Effector memory CD4-positive, alpha-beta T cell (primary cell): ENCODE data around the gene PHACTR3.

Experiments
- DNase-seq, 3 donors: peaks; one replicate each; pipeline ENCODE4 v3.0.0-alpha.2; 2020
- H3K27ac ChIP-seq: 2 replicates; pipeline ENCODE4 v1.7.0; 2013; ENCODE audit warnings: mild to moderate bottlenecking, low read length, moderate library complexity; ENCODE audit not compliant: insufficient read depth, poor library complexity, severe bottlenecking
- H3K27me3 ChIP-seq: replicated peaks from 2 replicates; pipeline ENCODE4 v1.7.0; 2013; ENCODE audit warnings: mild to moderate bottlenecking, low read length; ENCODE audit not compliant: insufficient read depth, control insufficient read depth, poor library complexity, severe bottlenecking
- H3K36me3 ChIP-seq: 2 replicates; pipeline ENCODE4 v1.7.0; 2013; ENCODE audit warnings: mild to moderate bottlenecking, low read length, moderate library complexity; ENCODE audit not compliant: control insufficient read depth, insufficient read depth
- H3K4me1 ChIP-seq: 2 replicates; pipeline ENCODE4 v1.7.0; 2013; ENCODE audit warnings: low read length, mild to moderate bottlenecking; ENCODE audit not compliant: control insufficient read depth, insufficient read depth, poor library complexity, severe bottlenecking
- H3K4me3 ChIP-seq: 2 replicates; pipeline ENCODE4 v1.7.0; 2013; ENCODE audit warnings: low read length, low read depth, mild to moderate bottlenecking; ENCODE audit not compliant: insufficient read depth, poor library complexity, severe bottlenecking
- H3K9me3 ChIP-seq: 2 replicates; pipeline ENCODE4 v1.7.0; 2013; ENCODE audit warnings: mild to moderate bottlenecking, low read length, moderate library complexity; ENCODE audit not compliant: control insufficient read depth

The PHACTR3 gene

GRCh38 chr20:59817406-59817805, 213.1 kb downstream of the PHACTR3 start:
- no peaks in the 10 kb centered on the region for H3K9me3 ChIP-seq
- H3K36me3 ChIP-seq, result no peaks in the 10 kb centered on the region
- no peak overlapping the region for H3K4me3 ChIP-seq
- H3K4me1 ChIP-seq, result no peaks in the 10 kb centered on the region
- no peak overlapping the region for H3K27ac ChIP-seq
- DNase-seq, result no peak
- H3K27me3 ChIP-seq, result no peaks in the 10 kb centered on the region

DNA sequence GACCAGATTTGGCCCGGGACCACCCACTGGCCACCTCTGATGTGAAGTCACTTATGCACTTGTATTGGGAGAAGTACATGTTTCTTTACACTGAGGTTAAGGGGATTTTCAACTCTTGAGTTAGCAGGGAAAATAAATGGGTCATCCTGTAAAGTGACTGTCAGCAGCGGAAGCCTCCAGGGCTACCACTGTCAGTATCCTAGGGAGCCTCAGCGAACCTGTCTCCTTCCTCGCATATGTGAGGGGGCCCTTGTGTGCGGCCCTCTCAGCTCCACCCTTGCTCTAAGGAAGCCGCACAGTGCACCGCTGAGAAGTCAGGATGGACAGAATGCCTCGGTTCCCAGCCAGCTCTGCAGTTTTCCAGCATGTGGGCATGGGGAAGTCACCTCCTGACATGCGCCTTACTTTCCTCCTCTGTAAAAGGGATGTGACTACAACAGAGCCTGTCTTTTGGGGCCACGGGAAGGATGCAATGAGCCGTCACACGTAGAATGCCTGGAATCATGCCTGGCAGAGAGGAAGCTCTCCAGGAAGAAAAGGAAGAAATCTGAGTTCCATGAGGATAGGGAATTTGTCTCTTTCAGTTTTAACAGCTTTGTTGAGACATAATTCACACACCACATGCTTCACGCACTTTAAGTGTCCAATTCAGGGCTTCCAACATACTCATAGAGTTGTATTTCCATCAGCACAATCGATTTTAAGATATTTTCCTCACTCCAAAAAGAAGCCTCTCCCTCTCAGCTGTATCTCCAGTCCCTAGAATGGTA, 213.7 kb downstream of the PHACTR3 start:
- DNase-seq, result no peak

DNA sequence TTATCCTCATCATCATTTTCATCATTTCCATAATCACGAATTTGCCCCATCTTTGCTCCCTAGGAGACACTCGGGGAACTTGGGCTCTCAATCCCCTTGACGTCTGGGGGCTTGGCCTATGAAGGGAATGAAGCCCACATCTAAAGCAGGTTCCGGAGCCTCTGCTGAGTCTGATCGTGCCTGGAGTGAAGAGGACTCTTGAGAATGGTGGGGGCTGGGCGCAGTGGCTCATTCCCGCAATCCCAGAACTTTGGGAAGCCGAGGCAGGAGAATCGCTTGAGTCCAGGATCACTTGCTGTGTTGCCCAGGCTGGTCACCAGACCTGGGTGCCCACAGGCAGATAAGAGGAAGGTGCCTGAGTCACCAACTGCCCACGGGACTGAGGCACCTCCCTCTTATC, 214.6 kb downstream of the PHACTR3 start:
- Histone ChIP-seq H3K4me3 (no peak overlapping the region), H3K9me3 (no peaks in the 10 kb centered on the region), H3K27me3 (no peaks in the 10 kb centered on the region), H3K4me1 (no peaks in the 10 kb centered on the region), H3K27ac (no peak overlapping the region), H3K36me3 (no peaks in the 10 kb centered on the region)
- DNase-seq, result no peak

More for the DNA sequence above, 213.7 kb downstream of the PHACTR3 start:
- Histone ChIP-seq H3K4me3 (no peak overlapping the region), H3K27ac (no peak overlapping the region), H3K27me3 (no peaks in the 10 kb centered on the region), H3K4me1 (no peaks in the 10 kb centered on the region), H3K9me3 (no peaks in the 10 kb centered on the region), H3K36me3 (no peaks in the 10 kb centered on the region)

- H3K36me3 ChIP-seq, result no peaks in the 10 kb centered on the region
- H3K9me3 ChIP-seq, result no peaks in the 10 kb centered on the region
- H3K4me3 ChIP-seq, result no peak overlapping the region
- H3K27ac ChIP-seq, result no peak overlapping the region
- no peak for DNase-seq
- no peaks in the 10 kb centered on the region for H3K27me3 ChIP-seq
- H3K4me1 ChIP-seq, result no peaks in the 10 kb centered on the region
These were observed 215.3 kb downstream of the PHACTR3 start for GRCh38 chr20:59819496-59820203.

DNA sequence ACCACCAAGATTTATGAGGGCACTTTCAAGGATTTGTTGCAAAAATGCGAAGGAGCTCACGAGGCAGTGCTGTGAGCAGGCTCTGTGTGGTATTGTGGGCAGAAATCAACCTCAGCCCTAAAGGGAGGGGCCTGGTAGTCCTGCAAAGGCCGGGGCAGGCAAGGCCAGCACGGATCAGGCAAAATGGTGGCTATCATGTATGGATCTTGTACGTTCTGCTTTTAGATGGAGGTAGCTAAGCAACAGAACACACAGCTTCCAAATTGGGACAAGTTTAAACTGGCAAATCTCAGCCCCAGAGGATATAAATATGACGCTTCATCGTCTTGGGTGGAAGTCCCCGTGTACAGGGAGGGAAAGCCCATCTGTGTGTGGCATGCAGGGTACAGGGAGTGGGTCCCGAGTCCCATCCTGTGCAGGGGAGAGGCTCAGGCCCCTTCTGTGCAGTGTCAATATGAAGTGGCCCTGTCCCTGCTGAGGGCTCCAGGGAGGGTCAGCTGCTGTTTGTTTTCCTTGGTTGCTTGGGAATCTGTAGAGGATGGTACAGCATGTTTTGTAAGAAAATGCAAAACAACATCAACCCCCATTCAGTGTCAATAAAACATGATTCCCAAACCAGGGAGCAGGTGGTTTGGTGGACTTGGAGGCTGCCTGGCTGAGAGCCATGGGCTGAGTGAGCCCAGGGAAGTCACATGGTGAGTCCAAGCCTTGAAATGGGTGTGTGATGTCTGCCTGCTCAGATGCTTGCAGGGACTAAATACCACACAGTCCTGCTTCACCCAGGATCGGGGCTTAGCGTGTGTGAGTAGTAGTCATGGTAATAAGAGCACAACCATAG, 216.1 kb downstream of the PHACTR3 start:
- H3K36me3 ChIP-seq, result no peaks in the 10 kb centered on the region
- H3K4me3 ChIP-seq, result no peak overlapping the region
- DNase-seq, result no peak
- H3K4me1 ChIP-seq, result no peaks in the 10 kb centered on the region
- H3K27ac ChIP-seq, result no peak overlapping the region
- H3K9me3 ChIP-seq, result no peaks in the 10 kb centered on the region
- no peaks in the 10 kb centered on the region for H3K27me3 ChIP-seq

- no peaks in the 10 kb centered on the region for H3K36me3 ChIP-seq
- H3K27me3 ChIP-seq, result no peaks in the 10 kb centered on the region
- H3K4me1 ChIP-seq, result no peaks in the 10 kb centered on the region
- no peak overlapping the region for H3K4me3 ChIP-seq
- DNase-seq, result no peak
- H3K27ac ChIP-seq, result no peak overlapping the region
- H3K9me3 ChIP-seq, result no peaks in the 10 kb centered on the region
These were observed 216.9 kb downstream of the PHACTR3 start for GRCh38 chr20:59821201-59821600.

- Histone ChIP-seq H3K9me3 (no peaks in the 10 kb centered on the region), H3K4me1 (no peaks in the 10 kb centered on the region), H3K36me3 (no peaks in the 10 kb centered on the region), H3K27ac (no peak overlapping the region), H3K4me3 (no peak overlapping the region), H3K27me3 (no peaks in the 10 kb centered on the region)
- DNase-seq, result no peak
These were observed 217.4 kb downstream of the PHACTR3 start for GRCh38 chr20:59821788-59822187.

- DNase-seq, result no peak
- no peaks in the 10 kb centered on the region for H3K9me3 ChIP-seq
- H3K27ac ChIP-seq, result no peak overlapping the region
- no peak overlapping the region for H3K4me3 ChIP-seq
- no peaks in the 10 kb centered on the region for H3K36me3 ChIP-seq
- H3K4me1 ChIP-seq, result no peaks in the 10 kb centered on the region
- no peaks in the 10 kb centered on the region for H3K27me3 ChIP-seq
These were observed 218.1 kb downstream of the PHACTR3 start for GRCh38 chr20:59822291-59823029.

DNA sequence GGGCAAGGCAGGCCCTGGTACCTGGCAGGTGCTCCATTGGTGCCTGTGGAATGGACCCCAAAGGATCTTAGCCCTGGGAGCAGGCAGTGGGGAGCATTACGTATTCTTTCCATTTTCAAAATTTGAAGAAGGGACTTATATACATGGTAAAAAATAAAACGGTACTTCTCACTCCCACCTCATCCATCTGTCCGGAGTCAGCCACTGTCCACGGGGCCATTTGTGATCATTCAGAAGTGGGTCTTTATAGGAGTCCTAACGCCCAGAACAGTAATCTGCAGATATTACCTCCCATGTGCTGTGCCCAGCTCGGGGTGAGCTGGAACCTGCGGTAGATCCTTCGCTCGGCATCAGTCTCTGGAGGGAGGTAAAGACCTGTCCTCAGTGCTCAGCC, 218.7 kb downstream of the PHACTR3 start:
- H3K36me3 ChIP-seq, result no peaks in the 10 kb centered on the region
- no peaks in the 10 kb centered on the region for H3K4me1 ChIP-seq
- DNase-seq, result no peak

More for the DNA sequence above, 218.7 kb downstream of the PHACTR3 start:
- no peaks in the 10 kb centered on the region for H3K9me3 ChIP-seq
- no peak overlapping the region for H3K4me3 ChIP-seq
- H3K27me3 ChIP-seq, result no peaks in the 10 kb centered on the region
- no peak overlapping the region for H3K27ac ChIP-seq
